ENCODE measurements around the gene BACH1. TPM values are rescaled to one million over a fixed set of nuclear protein-coding genes. Genes with fewer than 3 reads are reported as not detected.

BACH1 gene
- total RNA-seq, 2 experiments from 2014 or later: 18.6 to 38.4 TPM

- DNase-seq (ENCODE audit: low spot score): no peak
- H3K9me2 ChIP-seq (ENCODE audit: insufficient read depth, low read length): no peaks in the 10 kb centered on the region
- no peak overlapping the region for H2AFZ ChIP-seq (ENCODE audit: low read length)
- H4K20me1 ChIP-seq (ENCODE audit: insufficient read depth, low read length): no peaks in the 10 kb centered on the region
- H3K4me1 ChIP-seq (ENCODE audit: insufficient read depth, low read length, poor library complexity, severe bottlenecking): no peaks in the 10 kb centered on the region
- no peak overlapping the region for H3K4me3 ChIP-seq (ENCODE audit: low read depth, low read length, poor library complexity, severe bottlenecking)
- no peak overlapping the region for H3K27ac ChIP-seq (ENCODE audit: low read depth, low read length, poor library complexity, severe bottlenecking)
- H3K36me3 ChIP-seq (ENCODE audit: insufficient read depth, low read length): no peaks in the 10 kb centered on the region
- ChIA-PET POLR2A (interaction anchor here (0.6 to 1.0 kb wide), 3 partner anchors 9 to 631 kb away, joined by 3 read pairs; no protein-coding TSS in a partner anchor), CTCF (ENCODE audit: unreplicated experiment) (interaction anchor here (0.5 kb wide), 1 partner anchor 293 kb away, joined by 3 read pairs; no protein-coding TSS in a partner anchor)
- TF ChIP-seq CTCF (conservative IDR thresholded peaks at IDR 0.05; ENCODE audit: low read length) (no peak), EZH2phosphoT487 (IDR thresholded peaks at IDR 0.05; ENCODE audit: borderline replicate concordance, low read depth, low read length) (no peak)
- BruUV-seq (replicated peaks): no TSS peak
- H3K9me3 ChIP-seq (ENCODE audit: low read length): no peaks in the 10 kb centered on the region
- intact Hi-C loops (cut with micrococcal nuclease; ENCODE audit: unreplicated experiment): no loop called here
- no peak overlapping the region for H3K4me2 ChIP-seq (ENCODE audit: low read length)
- H3K79me2 ChIP-seq (ENCODE audit: insufficient read depth, low read depth, low read length): no peaks in the 10 kb centered on the region
Observed at GRCh38 chr21:29394051-29394450, 95.3 kb downstream of the BACH1 start.

Other genes with a start within 250 kb of the BACH1 start
- gene CCT8, start 225.3 kb upstream of the BACH1 start, total RNA-seq (2014; rRNA removed; shearing (Covaris generic)): 229 and 240 TPM in 2 replicates
- gene CCT8, start 225.3 kb upstream of the BACH1 start, total RNA-seq (2022): 332 and 375 TPM in 2 replicates
- 2.1 and 7.8 TPM in 2 replicates for gene MAP3K7CL, start 168.3 kb upstream of the BACH1 start, total RNA-seq (2014; rRNA removed; shearing (Covaris generic))
- 13.0 TPM in 2 replicates for gene MAP3K7CL, start 168.3 kb upstream of the BACH1 start, total RNA-seq (2022)

Data from OCI-LY7 (cell line).